GM12801 (cell line): ENCODE data around the gene KIF3C.

Source experiments
- TF ChIP-seq, protein P1 (sequence below): IDR thresholded peaks from one replicate; pipeline ENCODE4 v1.5.1; 2011; ENCODE audit warnings: control low read depth; ENCODE audit not compliant: insufficient read length; ENCODE audit errors: extremely low read depth

The KIF3C gene

GRCh38 chr2:25982273-25982967 lies at the start of gene KIF3C:
KIF3C (minus strand) TSS chr2:25982497; CDS start chr2:25981917, 580 bp downstream.
- TF ChIP-seq, protein P1, sequence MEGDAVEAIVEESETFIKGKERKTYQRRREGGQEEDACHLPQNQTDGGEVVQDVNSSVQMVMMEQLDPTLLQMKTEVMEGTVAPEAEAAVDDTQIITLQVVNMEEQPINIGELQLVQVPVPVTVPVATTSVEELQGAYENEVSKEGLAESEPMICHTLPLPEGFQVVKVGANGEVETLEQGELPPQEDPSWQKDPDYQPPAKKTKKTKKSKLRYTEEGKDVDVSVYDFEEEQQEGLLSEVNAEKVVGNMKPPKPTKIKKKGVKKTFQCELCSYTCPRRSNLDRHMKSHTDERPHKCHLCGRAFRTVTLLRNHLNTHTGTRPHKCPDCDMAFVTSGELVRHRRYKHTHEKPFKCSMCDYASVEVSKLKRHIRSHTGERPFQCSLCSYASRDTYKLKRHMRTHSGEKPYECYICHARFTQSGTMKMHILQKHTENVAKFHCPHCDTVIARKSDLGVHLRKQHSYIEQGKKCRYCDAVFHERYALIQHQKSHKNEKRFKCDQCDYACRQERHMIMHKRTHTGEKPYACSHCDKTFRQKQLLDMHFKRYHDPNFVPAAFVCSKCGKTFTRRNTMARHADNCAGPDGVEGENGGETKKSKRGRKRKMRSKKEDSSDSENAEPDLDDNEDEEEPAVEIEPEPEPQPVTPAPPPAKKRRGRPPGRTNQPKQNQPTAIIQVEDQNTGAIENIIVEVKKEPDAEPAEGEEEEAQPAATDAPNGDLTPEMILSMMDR, result no peak

- TF ChIP-seq, protein P1, result no peak
Measured at GRCh38 chr2:26025509-26025908, 43.2 kb upstream of the KIF3C start.

GRCh38 chr2:26024260-26024659 lies 42.0 kb upstream of the KIF3C start:
- TF ChIP-seq, protein P1, result no peak

DNA sequence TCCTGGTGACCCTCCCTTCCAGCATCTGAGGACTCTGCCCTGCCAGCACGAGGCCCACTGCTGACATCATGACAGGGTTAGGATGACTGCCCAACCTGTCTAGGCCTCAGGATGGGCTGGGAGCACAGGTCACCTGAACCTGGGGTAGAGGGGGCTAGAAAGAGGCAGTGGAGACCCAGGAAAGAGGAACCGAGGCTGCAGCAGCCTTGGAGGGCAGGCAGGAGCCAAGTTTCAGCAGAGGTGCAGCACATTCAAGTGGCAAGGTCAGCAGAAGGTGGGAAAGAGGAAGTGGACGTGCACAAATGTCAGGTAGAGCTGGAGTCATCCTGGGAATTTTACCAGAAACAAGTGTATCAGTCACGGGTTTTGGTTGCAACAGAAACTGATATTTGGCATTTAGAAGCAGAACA lies 37.9 kb upstream of the KIF3C start:
- TF ChIP-seq, protein P1, result no peak

- TF ChIP-seq, protein P1, result no peak
Measured at GRCh38 chr2:26018184-26019055, 36.1 kb upstream of the KIF3C start.

- TF ChIP-seq, protein P1, result no peak
Measured at GRCh38 chr2:26017464-26018183, 35.3 kb upstream of the KIF3C start.
